Measurements from ENCODE around the gene CAPN5. TPM values are rescaled to one million over a fixed set of nuclear protein-coding genes. Genes with fewer than 3 reads are reported as not detected.

The CAPN5 gene
- total and polyA plus RNA-seq, 2 of the 8 experiments (the other 6 are each of a cell fraction or from before 2014, with no cell fraction given): 21.5 to 22.4 TPM

- TF ChIP-seq CHD7 (IDR thresholded peaks at IDR 0.05; ENCODE audit: insufficient replicate concordance, low read length) (no peak), TCF12 (IDR thresholded peaks at IDR 0.05; ENCODE audit: low read depth, low read length) (no peak), ASH2L (IDR thresholded peaks at IDR 0.05; ENCODE audit: low read length) (no peak), TEAD4 (IDR thresholded peaks at IDR 0.05; ENCODE audit: low read depth, low read length) (no peak), SUZ12 (IDR thresholded peaks at IDR 0.05; ENCODE audit: low read length) (no peak), BACH1 (IDR thresholded peaks at IDR 0.05; ENCODE audit: low read length) (no peak), YY1 (IDR thresholded peaks at IDR 0.05; ENCODE audit: low read depth, low read length) (no peak), GTF2F1 (IDR thresholded peaks at IDR 0.05; ENCODE audit: borderline replicate concordance, low read depth, low read length) (no peak), EP300 (IDR thresholded peaks at IDR 0.05; ENCODE audit: borderline replicate concordance in 1 of 2, low read depth in 2 of 2, low read length in 2 of 2) (no peak), JUN (IDR thresholded peaks at IDR 0.05; ENCODE audit: low read depth, low read length) (no peak), BRCA1 (IDR thresholded peaks at IDR 0.05; ENCODE audit: low read depth, low read length) (no peak), EZH2 (IDR thresholded peaks at IDR 0.05; ENCODE audit: low read depth, low read length, severe bottlenecking) (no peak)
These were observed 12.7 kb upstream of the CAPN5 start (continued) for GRCh38 chr11:77054084-77054483.
